Raji (cell line): ENCODE results near the gene RAET1E.

Experiments
- POLR2A ChIP-seq: IDR thresholded peaks from 2 replicates; pipeline ENCODE4 v1.6.1; 2011; ENCODE audit warnings: low read depth, low read length, control low read depth; ENCODE audit not compliant: insufficient read depth

The RAET1E gene

DNA sequence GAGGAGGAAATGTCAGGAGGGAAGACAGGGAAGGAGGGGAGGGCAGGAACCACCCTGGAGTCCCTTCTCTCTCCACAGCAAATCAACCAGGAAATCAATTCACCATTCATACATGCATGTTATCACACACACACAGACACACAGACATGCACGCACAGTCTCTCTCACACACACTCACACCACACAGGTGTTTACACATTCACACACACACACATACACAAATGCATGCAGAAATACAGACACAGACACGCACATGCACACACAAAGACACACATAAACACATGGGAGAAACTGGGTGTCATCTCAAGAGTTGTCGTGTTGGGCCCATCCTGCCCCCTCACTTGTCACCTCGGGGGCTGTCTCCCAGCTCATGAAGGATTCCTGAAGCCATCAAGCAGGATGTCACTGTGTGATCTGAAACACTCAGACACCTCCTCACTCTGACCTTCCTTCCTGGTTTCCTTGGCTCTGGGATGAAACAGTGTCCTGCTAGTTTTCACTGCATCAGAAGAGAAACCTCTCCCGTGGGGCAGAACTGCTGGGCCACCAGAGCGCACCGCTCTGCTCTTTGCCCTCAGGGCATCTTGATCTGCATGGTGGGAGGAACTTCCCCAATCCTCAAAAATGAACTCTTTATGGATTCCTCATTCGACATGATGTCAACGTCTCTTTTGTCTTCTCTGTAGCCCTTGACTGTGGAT is 15.8 kb upstream of the RAET1E start:
- no peak for TF ChIP-seq POLR2A

DNA sequence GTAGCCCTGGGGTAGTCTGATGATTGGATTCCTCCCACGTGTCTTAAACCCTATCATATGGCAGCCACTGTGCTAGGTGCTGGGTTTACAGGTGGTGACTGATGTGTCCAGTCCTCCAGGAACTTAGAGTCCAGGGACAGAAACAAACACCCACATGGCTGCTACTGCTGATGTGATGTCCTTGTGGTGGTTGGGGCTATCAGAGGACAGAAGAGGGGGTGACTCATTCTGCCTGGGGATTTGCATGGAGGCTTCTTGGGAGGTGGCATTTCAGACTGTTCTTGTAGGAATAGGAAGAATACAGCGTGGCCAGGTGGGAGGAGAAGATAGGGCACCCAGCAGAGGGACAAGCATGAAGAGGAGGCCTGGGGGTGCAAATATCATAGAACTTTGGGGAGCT is 15.2 kb upstream of the RAET1E start:
- TF ChIP-seq POLR2A = no peak

DNA sequence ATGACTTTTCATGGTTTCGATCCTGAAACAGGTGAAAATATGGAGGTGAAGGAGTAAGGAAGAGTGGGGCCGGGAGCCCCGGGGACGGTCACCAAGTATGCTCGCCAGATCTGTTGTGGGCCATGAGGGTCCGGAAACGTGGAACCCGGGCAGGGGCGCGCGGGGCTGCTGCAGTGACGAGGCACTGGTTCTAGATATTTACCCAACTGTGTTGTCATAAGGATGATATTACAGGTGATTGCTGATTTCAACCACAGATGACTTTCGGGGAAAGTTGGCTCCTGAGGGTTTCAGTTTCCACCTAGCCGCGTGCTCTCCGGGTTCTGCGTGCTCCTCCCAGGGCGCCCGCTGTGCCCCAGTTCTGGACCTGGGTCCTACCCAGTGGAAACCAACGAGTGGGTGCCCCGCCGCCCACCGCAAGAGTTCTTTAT is 12.8 kb upstream of the RAET1E start:
- TF ChIP-seq POLR2A = no peak

DNA sequence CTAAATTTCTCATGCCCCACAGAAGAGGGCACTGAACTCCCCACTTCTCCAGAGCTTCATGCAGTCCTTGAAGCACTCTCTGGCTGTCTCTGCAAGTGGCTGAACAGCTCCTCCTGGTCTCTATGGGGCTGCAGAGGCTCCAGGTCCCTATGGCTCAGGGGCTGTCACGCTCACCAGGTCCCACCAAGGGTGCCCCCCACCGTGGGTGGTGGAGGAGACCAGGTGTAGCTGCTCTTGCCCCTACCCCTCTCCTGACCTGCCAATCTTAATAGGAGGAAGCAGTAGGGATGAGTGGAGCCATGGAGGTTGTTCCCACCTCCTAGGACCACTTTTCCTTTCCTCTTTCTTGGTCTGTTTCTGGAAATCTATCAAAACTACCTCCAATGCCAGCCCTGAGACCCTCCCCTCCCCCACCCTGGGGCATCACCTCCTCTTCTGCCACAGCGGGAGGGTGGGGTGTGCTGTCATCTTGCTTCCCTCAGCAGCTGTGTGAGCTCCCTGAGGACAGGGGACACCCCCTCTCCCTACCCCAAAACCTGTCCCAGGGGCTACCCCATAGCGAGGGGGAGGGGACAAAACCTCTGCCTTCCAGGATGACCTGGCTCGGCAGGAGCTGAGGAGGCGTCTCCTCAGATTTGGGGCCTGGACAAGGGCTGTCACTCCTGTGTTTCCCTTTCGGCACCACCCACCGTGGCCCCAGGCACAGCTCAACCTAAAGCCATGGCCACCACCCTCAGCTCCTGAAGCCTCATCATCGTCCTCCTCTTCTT is 12.0 kb upstream of the RAET1E start:
- TF ChIP-seq POLR2A = no peak

DNA sequence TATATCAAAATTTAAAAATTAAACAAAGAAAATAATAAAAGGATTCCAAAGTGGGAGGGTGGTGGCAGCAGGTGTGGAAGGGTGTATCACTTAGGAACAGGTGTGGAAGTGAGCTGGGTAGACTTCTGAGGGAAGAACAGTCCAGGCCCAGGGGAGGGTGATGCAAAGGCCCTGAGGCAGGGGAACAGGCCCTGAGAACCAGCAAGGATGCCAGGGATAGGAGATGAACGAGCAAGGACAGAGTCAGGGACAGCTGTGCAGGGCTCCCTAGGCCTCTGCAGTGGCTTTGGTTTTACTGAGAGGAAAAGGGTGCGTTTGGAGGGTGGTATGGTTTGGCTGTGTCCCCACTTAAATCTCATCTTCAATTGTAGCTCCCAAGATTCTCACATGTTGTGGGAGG is 9.4 kb upstream of the RAET1E start:
- TF ChIP-seq POLR2A = no peak

DNA sequence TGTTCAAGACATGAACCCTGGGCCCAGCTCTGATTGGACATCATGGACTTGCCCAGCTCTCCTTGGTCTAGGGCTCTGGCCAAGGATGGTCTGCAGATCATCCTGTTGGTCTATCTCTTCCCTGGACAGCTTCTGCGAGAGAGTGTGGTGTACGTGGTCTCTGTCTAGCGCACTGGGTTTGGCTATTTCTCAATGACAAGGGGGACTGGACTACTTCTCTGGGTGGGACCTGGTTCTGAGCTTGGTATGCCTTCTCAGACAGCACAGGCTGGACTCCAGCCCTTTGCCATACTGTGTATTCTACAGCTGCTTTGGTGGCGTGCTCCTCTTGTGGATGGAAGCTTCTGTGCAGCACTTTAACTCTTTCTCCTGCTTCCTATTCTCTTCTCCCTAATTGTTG is 8.5 kb upstream of the RAET1E start:
- no peak for TF ChIP-seq POLR2A

DNA sequence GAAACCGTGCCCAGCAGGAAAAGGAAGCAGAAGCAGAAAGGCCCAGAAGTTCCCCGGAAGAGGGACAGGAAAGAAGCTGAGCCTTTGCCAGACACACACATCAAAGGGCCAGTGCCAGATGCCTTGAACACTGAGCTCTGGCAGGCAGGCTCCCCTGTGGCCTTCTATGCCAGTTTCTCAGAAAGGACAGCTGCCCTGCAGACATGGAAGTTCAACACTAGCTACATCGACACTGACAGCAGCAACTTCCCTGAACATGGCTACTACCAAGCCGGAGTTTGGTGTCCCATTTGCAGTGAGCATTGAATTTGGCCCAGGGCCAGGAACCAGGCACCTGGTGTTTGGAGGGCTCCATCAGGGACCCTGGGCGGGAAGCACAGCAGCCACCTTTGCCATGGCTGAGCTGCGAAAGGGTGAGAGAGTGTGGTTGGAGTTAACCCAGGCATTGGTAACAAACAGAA is 8.0 kb upstream of the RAET1E start:
- TF ChIP-seq POLR2A = no peak

DNA sequence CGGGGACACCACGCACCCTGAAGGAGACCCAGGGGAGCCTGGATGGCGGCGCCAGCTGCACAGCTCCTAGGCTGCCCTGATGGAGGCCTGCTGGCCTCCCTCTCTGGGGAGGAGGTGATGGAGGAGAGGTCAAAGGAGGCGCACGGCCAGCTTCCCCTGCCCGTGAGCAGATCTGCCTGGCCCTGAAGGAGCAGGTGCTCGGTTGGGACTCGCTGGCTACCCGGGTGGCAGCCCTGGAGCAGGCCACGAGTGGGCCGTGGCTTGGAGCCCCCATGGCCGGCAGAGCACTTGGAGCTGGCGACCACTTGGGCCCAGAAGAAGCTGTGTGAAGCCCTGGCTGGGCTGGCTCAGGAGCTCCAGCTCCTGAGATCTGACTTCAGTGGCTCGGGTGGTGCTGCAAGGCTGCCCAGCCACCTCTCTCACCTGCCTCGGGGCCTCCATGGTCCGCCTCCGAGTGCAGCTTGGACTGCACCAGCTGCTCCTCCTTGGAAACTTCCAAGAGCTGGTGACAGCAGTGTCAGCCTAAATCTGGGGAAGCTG is 7.5 kb upstream of the RAET1E start:
- TF ChIP-seq POLR2A = no peak

DNA sequence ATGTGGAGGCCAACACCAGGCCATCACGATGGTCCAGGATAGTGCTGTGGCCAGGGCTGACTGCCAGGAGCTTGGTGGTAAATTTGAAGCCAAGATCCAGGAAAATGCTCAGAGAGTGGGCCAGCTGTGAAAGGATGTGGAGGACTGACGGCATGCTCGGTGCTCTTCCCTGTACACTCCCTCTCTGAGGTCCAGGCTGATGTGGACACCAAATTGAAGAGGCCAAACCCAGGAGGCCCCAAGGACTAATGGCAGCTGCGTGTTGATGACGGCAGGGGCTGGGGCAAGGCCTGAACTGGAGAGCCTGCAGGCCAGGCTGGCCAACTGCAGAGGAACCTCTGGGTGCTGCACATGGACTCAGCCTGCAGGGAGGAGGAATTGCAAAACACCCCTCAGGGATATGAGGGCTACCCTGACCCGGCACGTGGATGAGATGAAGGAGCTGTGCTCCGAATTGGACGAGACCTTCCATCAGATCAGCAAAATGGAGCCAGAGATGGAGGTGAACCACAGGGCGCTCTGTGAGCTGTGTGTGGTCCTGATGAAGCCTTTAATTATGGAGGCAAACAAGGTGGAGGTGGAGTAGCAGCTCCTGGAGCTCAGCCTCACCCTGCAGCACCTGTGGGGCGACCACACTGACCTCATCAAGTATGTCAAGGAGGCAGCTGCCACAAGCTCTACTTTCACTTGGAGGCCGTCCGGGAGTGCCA is 6.9 kb upstream of the RAET1E start:
- no peak for TF ChIP-seq POLR2A

DNA sequence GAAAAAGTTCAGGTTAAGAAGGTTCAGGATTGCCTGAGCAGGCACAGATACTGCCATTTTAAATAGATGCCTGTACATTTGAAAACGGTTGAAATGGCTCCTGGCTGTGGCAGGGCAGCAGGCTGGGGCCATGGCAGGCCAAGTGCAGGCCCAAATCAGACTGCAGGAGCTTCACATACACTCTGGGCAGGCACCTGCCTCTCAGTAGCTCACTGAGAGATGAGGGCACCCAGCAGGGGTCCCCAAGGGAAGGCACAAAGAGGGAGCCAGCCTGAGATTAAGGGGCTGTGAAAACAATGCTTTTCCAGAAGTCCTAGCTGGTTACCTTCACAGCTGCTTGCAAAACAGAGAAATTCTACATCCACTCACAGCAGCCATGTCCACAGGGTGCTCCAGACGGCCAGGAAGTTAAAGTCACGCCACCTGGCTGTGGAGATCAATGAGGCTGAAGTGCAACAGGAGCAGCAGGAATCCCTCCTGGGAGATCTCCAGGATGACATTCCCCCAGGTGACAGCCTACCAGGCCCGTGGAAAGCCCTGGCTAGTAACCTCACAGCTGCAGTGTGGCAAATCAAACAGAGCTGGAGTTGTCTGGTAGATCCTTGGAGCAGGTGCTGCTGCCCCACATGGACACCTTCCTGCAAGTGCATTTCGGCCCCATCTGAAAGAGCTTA is 6.2 kb upstream of the RAET1E start:
- TF ChIP-seq POLR2A = no peak

DNA sequence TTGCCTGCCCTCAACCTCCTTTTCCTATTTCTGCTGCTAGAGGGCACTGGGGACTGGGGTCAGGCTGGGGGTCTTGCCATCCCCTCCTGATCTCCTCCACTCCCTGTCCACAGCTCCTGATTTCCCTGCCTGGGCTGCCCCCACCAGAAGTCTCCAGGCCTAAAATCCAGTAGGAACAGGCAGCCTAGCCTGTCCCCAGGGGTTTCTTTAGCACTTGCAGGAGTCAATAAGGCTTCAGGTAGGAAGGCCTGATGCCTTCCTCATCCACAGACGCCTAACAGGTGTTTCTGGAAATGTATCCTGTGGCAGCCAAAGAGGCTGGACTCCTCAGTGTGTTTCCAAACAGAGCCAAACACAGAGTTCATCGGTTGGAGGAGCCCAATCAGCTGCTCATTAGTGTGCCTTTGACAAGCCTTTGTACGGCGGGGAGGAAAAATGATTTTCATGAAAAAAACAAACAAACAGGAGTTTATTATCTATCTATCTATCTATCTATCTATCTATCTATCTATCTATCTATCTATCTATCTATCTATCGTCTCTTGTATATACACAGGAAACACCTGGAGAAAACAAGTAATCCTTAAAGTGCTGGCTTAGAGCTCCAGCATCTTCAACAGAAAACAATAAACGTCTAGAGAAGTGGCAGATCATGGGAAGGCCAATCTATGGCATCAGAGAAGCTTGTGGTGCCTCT is 3.7 kb upstream of the RAET1E start:
- no peak for TF ChIP-seq POLR2A

DNA sequence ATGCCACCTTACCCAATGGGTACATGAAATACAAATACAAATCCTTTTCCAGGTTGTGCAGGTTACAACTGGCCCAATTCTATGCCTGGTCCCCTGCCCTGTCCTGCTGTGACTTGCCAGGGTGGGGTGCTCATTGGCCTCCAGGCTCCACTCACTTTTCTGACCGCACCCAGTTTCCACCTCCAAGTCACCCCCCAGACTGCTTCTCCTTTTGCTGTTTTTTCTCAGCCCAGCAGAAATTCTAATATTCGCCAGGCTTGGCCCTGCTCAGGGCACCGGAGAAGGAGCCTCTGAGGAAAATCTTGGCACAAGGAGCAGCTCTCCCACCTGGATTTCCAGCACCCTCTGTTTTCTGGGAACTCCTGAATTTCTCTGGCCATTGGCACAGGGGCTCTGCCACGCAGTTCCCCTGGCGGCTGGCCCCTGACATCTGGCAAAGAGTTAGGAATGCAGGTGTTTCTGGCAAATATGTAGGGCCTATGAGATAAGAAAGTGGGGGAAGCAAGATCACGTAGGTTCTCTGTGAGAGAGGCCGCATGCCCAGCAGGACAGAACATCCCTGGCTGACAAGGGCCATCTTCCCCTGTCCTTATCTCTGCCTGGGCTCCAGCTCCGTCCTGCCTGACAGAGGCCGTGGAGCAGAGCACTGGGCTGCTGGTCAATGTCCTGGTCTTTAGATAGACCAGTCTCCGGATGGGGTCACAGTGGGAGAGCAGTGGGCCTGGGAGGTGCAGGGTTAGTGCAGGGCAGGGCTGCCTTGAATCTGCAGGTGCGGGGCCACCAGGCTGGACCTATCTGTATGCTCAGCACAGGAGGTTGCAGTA is 2.9 kb upstream of the RAET1E start:
- no peak for TF ChIP-seq POLR2A

DNA sequence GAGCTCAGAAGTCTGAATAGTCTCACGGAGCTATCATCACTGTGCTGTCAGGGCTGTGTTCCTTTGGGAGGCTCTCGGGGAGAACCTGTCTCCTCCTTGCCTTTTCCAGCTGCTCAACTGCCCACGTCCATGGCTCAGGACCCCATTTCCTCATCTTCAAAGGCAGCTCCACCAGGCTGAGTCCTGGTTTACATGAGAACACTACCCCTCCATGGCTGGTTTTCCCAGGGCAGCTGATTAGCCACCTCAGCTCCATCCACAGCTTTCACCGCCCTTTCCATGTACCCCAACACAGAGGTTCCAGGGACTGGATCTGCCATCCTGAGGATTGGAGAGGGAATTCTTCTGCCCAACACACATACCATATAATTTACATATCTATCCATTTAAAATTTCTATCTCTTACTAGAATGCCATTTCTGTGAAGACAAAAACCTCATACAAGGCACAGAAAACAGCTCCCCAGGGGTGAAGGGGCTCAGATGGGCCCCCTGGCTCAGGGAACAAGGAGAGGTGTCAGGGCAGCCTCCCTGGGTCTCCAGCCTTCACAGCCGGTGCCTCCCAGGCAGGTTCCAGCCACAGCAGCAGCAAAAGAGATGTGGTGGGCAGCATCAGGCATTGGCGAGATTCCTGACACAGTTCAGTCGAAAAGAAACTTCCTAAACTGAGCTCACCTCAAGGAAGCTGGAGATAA is 2.2 kb upstream of the RAET1E start:
- no peak for TF ChIP-seq POLR2A
